Glutamatergic neuron (in vitro differentiated cells): ENCODE results near the gene LHFPL3. TPM values are rescaled to one million over a fixed set of nuclear protein-coding genes. Genes with fewer than 3 reads are reported as not detected.
"Not testable (repeated sequence)": the region's sequence is repeated elsewhere in the genome, so short reads cannot be mapped to it uniquely, and the experiment has no call there.

Experiments used
- DNase-seq: peaks from one replicate; pipeline ENCODE4 v3.0.0; 2022
- H3K27ac Mint-ChIP-seq: one replicate; pipeline ENCODE4 v1.8.0; 2020; ENCODE audit warnings: mild to moderate bottlenecking, mixed read lengths, inconsistent platforms; ENCODE audit not compliant: unreplicated experiment
- H3K27me3 Mint-ChIP-seq: one replicate; pipeline ENCODE4 v1.8.0; 2020; ENCODE audit warnings: mild to moderate bottlenecking, moderate library complexity, mixed read lengths, inconsistent platforms; ENCODE audit not compliant: unreplicated experiment
- H3K36me3 Mint-ChIP-seq: one replicate; pipeline ENCODE4 v1.8.0; 2020; ENCODE audit warnings: mild to moderate bottlenecking, mixed read lengths, inconsistent platforms; ENCODE audit not compliant: unreplicated experiment
- H3K4me1 Mint-ChIP-seq: one replicate; pipeline ENCODE4 v1.8.0; 2020; ENCODE audit warnings: mild to moderate bottlenecking, low read depth, mixed read lengths, inconsistent platforms; ENCODE audit not compliant: unreplicated experiment
- H3K4me3 Mint-ChIP-seq: one replicate; pipeline ENCODE4 v1.8.0; 2020; ENCODE audit warnings: mild to moderate bottlenecking, mixed read lengths, inconsistent platforms; ENCODE audit not compliant: unreplicated experiment
- H3K9me3 Mint-ChIP-seq: one replicate; pipeline ENCODE4 v1.8.0; 2020; ENCODE audit warnings: mild to moderate bottlenecking, moderate library complexity, mixed read lengths, inconsistent platforms; ENCODE audit not compliant: unreplicated experiment
- CTCF ChIP-seq: fragments of 200-600 bp; sonication (generic); IDR thresholded peaks from one replicate; pipeline ENCODE4 v1.5.0; 2021; ENCODE audit not compliant: partially characterized antibody, unreplicated experiment
- total RNA-seq: library from RNA; stranded (reverse); fragmentation: NEBNext Ultra II Directional; extraction: Animal tissue kit (Norgen Biotek cat#: 25700); gene quantifications from one replicate; pipeline ENCODE4 v1.2.1, GENCODE V29; 2021; ENCODE audit not compliant: unreplicated experiment

The LHFPL3 gene
- total RNA-seq, 1 donor from 2014 or later: not detected

GRCh38 chr7:104686286-104686685 lies 357.9 kb downstream of the LHFPL3 start:
- Mint-ChIP-seq H3K27ac (no peak overlapping the region), H3K4me1 (no peaks in the 10 kb centered on the region), H3K27me3 (no peaks in the 10 kb centered on the region), H3K36me3 (peaks cover under 1% of the 10 kb centered on the region), H3K4me3 (no peak overlapping the region), H3K9me3 (peaks cover 1% of the 10 kb centered on the region)
- no peak for TF ChIP-seq CTCF
- no peak for DNase-seq

- Mint-ChIP-seq H3K27ac (no peak overlapping the region), H3K4me1 (no peaks in the 10 kb centered on the region), H3K9me3 (no peaks in the 10 kb centered on the region), H3K27me3 (no peaks in the 10 kb centered on the region), H3K4me3 (no peak overlapping the region), H3K36me3 (peaks cover 11% of the 10 kb centered on the region)
- TF ChIP-seq CTCF: no peak
- DNase-seq: no peak
Measured at GRCh38 chr7:104694710-104695109, 366.3 kb downstream of the LHFPL3 start.

GRCh38 chr7:104695563-104695962 lies 367.2 kb downstream of the LHFPL3 start:
- H3K27ac Mint-ChIP-seq: no peak overlapping the region

GRCh38 chr7:104700336-104700735 lies 371.9 kb downstream of the LHFPL3 start:
- no peak overlapping the region for H3K27ac Mint-ChIP-seq
- H3K9me3 Mint-ChIP-seq: no peaks in the 10 kb centered on the region
- no peaks in the 10 kb centered on the region for H3K4me1 Mint-ChIP-seq
- DNase-seq: no peak
- TF ChIP-seq CTCF: no peak
- no peaks in the 10 kb centered on the region for H3K36me3 Mint-ChIP-seq
- no peak overlapping the region for H3K4me3 Mint-ChIP-seq
- H3K27me3 Mint-ChIP-seq: peaks cover 2% of the 10 kb centered on the region

More at GRCh38 chr7:104695563-104695962, 367.2 kb downstream of the LHFPL3 start:
- H3K36me3 Mint-ChIP-seq: peaks cover 11% of the 10 kb centered on the region
- no peaks in the 10 kb centered on the region for H3K4me1 Mint-ChIP-seq
- no peaks in the 10 kb centered on the region for H3K27me3 Mint-ChIP-seq
- no peaks in the 10 kb centered on the region for H3K9me3 Mint-ChIP-seq
- no peak overlapping the region for H3K4me3 Mint-ChIP-seq
- DNase-seq: no peak
- TF ChIP-seq CTCF: no peak

GRCh38 chr7:104721027-104721426 lies 392.6 kb downstream of the LHFPL3 start:
- H3K27me3 Mint-ChIP-seq, H3K4me3 Mint-ChIP-seq, H3K9me3 Mint-ChIP-seq, H3K27ac Mint-ChIP-seq, H3K36me3 Mint-ChIP-seq, DNase-seq, H3K4me1 Mint-ChIP-seq: not testable (repeated sequence)

GRCh38 chr7:104723001-104723400 lies 394.6 kb downstream of the LHFPL3 start:
- Mint-ChIP-seq H3K27me3 (peaks cover 2% of the 10 kb centered on the region), H3K9me3 (no peaks in the 10 kb centered on the region), H3K36me3 (no peaks in the 10 kb centered on the region), H3K4me3 (no peak overlapping the region), H3K4me1 (no peaks in the 10 kb centered on the region), H3K27ac (no peak overlapping the region)
- no peak for DNase-seq
- no peak for TF ChIP-seq CTCF
